NOMO-1 treated with dmso at 0.1 percent for 144 hours (cell line): Measurements from ENCODE around the gene C1QBP.
"Not testable (repeated sequence)": the region's sequence is repeated elsewhere in the genome, so short reads cannot be mapped to it uniquely, and the experiment has no call there.

Experiments
- DNase-seq: peaks from one replicate; lab custom pipeline; 2025; ENCODE audit not compliant: unreplicated experiment; lab: John Stamatoyannopoulos, UW

C1QBP gene, protein sequence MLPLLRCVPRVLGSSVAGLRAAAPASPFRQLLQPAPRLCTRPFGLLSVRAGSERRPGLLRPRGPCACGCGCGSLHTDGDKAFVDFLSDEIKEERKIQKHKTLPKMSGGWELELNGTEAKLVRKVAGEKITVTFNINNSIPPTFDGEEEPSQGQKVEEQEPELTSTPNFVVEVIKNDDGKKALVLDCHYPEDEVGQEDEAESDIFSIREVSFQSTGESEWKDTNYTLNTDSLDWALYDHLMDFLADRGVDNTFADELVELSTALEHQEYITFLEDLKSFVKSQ

DNA sequence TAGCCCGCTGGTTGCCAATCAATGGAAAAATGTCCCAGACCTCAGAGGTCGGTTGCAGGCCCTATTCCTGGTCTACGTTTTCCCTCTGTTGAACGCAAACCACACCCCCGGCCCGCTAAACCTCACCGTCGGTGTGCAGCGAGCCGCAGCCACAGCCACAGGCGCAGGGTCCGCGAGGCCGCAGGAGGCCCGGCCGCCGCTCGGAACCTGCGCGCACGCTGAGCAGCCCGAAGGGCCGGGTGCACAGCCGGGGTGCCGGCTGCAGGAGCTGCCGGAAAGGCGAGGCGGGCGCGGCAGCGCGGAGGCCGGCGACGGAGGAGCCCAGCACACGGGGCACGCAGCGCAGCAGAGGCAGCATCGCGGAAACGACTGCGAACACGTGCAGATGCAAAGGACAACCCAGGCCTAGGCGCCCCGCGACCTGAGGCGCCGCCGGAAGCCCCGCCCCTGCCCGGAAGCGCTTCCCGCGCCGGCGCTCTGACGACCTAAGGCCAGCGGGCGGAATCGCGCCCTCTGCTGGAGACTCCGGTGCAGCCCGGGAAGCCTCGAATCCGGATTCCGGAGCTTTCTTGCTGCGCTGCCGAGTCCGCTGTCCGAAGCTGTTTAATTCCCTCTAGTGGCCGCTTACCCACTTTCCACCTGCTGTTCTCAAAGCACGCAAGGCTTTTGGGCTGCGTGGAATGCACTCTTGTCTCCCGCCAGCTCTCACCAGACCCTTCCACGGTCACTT lies at the start of gene C1QBP:
Gene C1QBP (minus strand): TSS at position 440 of the 730 bp plus-strand sequence. CDS start 82 bp downstream, at position 358.
- DNase-seq, result peak; percentile 94

DNA sequence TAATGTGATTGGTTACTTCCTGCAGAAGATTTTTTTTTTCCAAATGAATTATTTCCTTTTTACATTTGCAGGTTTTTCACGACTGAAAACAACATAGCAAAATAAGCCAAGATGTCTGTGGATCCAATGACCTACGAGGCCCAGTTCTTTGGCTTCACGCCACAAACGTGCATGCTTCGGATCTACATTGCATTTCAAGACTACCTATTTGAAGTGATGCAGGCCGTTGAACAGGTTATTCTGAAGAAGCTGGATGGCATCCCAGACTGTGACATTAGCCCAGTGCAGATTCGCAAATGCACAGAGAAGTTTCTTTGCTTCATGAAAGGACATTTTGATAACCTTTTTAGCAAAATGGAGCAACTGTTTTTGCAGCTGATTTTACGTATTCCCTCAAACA lies 49.8 kb upstream of the C1QBP start:
- no peak for DNase-seq

DNA sequence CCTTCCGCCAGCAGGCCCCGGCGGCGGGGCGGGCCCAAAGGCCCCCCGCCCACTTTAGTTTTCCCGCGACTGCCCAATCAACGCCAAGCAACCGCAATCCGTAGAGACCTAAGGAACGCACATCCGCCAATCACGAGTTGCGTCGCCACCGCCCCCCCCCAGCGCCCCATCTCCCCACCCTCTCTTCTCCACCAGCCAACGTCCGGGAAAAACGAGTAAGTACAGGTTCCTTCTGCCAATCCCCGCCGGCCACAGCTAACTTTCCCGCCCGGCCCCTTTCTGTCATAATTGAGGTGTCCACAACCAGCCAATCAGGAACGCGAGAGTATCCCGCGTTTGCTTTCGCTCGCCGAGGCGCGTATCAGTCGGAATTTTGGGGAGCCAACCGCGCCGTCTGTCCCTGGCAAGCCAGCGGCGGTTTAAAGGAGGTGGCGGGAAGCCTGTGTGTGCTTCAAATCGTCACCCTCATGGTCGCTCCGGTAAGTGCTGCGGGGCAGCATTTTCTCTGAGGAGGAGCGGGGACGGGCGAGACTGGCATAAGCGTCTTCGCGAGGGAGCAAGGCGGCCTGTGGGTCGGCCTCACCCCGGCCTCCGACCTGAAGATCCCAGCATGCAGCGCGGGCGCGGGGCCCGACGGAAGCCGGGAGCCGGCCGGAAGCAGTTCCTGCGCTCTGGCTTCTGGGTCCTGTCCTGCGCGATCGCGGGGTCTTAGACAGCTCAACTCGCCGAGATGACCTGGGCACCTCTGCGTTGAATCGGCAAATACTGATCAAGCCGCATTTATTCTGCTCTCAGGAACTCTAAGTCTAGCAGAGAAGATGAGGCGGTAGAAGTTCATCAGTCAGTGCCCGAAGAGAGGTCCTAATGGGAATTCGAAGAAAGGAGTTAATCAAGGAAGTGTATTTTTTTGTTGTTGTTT lies 47.5 kb upstream of the C1QBP start, which contains the start of gene MIS12:
Gene MIS12 (plus strand): TSS at position 361 of the 919 bp plus-strand sequence. CDS start 2,297 bp downstream, outside the sequence.
- DNase-seq, result peak; percentile 99

DNA sequence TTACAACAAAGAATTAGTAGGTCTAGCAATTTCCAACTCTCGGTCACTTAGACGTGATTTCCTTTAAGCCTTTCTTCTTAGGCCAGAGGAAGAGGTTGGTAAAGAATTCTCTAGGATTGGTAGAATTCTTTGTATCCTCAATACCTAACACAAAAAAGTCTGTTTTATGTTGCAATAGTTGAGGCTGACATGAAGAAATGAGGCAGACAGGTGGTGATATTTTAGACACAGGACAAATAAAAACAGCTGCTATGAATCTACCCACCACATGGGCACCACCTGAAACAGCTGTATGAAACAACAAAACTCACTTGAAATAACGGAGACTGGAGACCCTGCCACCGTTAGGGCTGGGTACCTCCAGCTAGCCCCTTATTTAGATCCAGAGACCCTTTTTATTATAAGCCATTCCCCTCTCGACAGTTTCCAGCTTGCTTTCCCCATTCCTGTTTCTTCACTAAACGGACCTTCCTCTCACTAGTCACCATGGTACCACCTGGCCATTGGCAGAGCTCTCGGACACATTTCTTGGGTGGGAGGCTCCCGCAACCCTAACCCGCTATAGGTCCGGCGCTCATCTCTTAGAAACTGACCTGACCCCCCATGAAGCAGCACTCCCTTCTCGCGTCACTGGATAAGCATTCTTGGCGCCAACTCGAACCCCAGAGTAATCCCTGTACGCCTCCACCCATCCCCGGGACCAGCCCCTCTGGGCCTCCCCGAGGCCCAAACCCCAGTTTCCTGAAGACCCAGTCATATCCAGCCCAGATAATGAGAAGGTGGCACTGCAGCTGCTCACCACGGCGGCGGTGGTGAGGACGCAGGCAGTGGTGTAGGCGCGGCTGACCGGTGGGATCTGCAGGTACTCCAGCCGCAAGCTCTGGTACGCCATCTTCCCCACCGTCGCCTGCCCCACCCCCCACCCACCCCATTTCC lies 46.6 kb upstream of the C1QBP start, which contains the start of gene DERL2:
Gene DERL2 (minus strand): TSS at position 909 of the 936 bp plus-strand sequence. CDS start 17 bp downstream, at position 892.
- no peak for DNase-seq

DNA sequence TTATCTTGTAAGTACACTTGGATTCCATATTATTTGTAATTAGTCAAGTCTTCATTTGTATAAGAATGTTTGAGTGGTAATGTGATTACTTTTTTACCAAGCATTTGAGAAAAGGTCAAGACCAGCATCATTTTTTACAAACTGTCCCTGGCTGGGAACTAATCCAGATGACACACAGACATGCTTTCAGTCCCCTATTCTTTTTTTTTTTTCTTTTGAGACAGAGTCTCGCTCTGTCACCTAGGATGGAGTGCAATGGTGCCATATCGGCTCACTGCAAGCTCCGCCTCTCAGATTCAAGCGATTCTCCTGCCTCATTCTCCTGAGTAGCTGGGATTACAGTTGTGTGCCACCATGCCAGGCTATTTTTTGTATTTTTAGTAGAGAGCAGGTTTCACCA lies 42.5 kb upstream of the C1QBP start:
- DNase-seq, result no peak

DNA sequence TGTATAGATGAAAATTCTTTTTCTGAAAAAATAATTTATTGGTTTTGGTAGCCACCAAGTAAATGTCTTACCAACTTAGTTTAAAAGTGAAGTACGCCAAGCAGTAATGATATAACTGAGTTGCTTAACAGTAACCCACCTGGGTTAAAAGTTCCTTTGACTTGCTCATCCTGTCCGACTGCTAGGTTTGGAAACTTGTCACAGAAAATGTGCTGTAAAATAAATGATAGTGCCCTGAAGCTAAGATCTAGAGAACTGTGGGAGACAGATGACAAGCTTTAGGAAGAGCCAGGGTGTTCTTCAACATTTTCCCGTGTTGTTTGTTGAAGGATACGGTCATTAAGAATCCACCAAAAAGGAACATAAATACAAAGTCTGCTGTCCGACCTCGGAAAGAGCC lies 42.0 kb upstream of the C1QBP start:
- DNase-seq, result no peak

DNA sequence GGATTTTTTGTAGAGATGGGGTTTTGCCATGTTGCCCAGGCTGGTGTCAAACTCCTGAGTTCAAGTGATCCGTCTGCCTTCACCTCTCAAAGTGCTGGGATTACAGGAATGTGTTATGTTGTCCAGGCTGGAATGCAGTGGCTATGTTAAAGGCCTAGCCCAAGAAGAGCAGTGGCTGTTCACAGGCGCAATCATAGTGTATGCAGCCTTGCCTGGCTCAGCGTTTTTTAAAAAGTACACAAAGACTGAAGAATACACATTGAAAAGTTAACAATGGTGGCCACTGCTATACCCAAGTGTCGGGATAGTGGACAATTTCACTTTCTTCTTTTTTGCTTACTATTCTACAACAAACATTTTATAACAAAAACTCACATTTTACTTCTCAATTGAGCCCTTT lies 40.0 kb upstream of the C1QBP start:
- no peak for DNase-seq

DNA sequence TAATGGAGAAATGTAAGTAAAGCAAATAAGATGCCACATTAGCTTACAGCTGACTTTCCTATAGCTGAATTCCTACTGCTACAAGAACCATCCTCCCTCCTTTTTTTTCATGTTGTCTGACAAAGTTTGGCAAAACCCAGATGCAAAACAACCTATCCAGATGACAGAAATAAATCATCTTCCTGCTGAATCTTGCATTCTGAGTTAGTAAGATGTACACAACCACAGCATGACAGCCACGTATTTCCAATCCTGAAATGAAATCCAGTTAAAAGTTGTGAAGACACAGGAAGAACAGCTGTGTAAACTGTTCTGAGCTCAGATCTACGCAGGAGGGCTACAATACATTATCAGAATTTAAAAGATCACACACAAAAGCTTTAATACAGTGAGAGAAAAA lies 35.0 kb upstream of the C1QBP start:
- DNase-seq, result no peak

DNA sequence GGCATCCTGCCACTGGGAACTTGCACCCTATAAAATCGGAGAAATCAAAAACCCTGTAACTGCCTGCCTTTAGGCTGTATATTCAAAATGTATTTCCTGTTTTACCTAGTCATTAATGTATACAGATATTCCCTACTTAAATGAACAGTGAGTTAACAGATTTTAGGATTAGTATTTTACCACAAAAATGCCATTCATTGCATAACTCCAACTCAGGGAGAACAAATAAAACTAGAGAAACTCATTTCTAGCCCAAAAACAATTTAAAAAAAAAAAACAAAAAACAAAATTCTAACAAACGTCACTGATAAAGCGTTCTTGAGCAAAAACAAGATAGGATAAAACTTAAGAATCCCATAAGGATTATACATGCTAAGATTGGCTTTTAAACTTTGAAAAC lies 33.6 kb upstream of the C1QBP start:
- DNase-seq, result no peak

DNA sequence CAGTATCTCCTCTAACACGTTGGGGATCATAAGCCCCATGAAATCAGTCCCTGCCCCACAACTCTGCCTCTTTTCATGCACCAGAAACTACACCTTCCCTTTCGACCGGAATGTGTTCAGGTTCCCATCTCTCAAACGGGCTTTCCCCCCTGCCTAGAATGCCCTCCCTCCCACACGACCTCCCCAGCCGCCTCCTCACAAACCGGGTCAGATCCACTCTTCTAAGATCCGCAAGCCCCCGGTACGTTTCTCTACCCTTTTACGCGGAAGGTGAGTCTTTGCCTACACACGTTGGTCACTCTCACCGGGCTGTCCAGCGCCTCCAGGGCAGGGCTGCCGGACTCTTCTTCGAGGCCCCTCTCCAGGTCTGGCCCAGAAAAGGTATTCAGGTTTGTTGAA lies 29.1 kb upstream of the C1QBP start:
- no peak for DNase-seq

DNA sequence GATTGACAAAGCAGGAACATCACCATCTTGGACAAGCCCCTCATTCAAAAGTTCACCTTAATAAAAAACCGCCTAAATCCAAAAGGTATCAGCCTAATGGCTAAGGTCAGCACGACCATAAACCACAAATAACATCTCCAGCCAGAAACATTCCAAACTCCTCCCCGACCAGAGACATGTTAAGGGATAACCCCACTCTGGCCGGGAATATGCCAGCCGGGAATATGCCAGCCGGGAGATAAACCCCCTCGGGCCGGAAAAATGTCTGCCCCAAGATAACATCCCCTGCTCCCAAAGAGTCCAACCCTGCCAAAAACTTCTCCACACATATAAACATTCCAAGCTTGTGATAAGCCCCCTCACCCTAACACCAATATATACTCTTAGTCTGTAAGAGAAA lies 28.5 kb upstream of the C1QBP start:
- DNase-seq, result no peak

DNA sequence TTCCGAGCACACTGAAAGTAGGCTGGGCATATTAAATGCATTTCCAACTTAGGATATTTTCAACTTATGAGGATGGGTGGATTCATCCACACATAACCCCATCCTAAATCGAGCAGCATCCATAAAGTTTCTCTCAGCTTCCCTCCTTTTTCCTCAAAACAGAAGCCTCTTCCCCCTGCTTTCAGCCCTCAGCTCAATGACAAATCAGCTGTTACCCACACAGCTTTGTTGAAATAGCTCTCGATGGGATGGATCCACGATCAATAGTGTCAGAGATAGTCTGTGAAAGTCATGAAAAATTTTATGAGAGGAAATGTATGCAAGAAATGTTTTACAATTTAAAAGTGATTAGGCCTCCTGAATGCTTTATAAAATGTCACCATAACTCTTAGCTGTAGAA lies 27.3 kb upstream of the C1QBP start:
- DNase-seq, result no peak

DNA sequence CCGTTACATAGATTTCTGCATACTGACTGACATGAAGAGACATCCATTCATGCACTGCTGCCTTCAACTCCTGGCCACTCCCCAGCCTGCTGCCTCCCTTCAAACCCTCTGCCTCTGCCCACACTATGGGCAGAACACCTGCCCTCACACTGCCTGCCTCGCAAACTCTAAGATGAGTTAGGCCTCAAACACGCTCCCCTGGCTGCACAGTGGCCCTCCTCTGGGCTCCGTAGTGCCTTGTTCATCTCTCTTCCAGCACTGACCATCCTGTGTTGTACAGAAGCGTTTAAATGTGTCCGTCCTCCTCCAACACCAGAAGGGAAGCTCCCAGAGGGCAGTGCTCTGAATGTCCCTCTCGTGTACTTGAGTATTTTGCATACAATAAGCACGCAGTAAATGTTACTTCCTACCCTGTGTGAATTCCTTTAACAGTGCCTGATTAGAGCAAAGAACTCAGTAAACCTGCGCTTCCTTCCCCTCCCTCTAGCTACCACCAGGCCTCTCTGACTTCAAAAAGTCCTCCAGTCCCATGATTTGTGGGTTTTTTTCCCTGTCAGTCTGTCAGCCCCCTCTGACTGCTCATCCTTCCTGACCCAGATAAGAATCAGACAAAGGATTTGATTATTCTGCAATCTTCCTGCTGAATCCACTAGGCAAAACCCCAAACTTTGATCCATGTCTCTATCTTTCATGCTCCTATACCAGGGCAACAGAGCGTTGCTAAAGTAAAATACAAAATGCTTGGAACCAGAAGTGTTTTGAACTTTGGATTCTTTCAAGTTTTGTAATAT lies 26.0 kb upstream of the C1QBP start:
- DNase-seq, result no peak

DNA sequence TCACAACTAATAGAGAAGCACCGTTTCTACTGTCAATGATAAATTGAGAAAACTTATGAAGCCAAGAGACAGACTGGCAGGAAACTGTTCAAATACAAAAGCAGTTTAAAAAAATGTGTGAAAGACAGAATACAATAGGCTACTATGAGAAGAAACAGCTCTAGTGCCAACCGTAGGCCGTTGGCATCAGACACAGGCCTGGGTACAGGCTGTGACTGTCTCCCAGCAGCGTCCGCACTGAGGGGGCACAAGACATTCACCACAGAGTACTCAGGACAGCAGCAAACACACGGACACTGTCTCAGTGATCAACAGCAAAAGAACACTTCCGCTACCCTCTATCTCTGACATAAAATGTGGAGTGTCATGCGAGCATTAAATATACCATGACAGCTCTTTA lies 7.8 kb upstream of the C1QBP start:
- no peak for DNase-seq

DNA sequence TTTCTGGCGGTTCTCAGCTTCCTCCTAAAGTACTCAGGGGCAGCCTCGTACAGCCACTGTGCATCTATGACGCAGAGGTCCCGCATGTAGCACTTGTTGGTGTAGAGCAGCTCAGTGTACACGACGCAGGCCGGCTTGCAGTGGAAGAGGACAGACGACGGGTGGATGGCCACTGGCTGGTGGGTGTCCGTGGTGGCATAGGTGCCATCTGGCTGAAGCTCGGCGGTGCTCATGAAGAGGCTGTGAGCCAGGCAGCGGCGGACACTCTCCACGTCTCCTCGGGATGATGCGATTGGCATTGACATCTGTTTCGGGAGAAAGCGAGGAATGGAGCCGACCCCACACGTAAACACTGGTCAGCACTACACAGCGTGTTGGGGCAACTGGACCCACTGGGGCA lies 5.3 kb upstream of the C1QBP start:
- DNase-seq, result no peak

DNA sequence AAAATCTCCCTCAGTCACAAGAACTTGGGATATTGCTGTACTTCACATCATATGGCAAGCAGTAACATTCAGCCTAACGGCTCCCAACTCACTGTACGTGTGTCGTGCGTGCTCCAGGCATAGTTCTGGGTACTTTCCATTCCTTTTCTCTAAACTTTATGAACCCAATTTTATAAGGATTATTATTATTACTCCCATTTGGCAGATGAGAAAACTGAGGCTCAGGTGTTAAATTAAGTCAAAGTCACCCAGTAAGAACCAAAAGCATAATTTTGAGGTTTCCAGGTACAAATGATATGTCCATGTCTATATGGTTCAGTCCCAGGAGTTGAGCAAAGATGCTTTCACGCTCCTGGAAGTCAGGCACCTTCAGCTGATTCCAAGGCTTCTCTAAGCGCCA lies 4.8 kb upstream of the C1QBP start:
- DNase-seq, result no peak

DNA sequence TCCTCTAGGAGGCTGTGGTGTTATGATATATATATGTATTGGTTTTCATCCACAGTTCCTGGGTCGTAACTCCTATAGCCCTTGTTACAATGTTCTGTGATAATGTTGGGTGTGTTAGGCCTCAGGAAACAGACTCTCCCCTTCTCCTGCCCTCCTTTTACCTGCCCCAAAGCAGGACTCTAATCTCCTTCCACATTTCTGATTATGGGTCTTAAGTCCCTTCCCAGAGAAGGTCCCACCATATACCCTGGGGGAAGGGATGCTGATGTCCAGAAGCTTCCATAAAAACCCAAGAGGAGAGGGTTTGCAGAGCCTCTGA lies 450 bp upstream of the C1QBP start:
- DNase-seq, result no peak

DNA sequence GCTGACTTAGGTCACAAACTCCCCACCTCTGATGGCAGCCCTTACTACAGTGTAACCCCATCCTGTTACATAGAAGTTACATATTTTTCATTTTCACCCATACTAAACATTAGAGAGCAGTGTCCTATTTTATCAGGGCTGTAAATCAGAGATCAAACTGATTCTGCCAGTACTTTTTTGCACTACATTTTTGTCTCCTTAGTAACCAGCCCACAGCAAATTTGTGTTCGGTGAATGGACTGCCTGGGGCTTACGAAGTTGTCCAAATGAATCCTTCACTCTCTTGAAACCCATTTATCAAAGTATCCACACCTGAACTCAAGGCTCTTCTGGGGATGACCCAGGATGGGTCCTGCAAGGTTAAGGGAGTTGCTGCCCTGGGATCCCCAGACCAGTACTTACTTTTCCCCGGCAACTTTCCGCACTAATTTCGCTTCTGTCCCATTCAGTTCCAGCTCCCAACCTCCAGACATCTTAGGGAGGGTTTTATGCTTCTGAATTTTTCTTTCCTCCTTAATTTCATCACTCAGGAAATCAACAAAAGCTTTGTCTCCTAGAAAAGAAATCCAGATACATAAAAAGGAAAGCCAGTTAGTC lies 1.1 kb downstream of the C1QBP start:
- DNase-seq, result no peak

DNA sequence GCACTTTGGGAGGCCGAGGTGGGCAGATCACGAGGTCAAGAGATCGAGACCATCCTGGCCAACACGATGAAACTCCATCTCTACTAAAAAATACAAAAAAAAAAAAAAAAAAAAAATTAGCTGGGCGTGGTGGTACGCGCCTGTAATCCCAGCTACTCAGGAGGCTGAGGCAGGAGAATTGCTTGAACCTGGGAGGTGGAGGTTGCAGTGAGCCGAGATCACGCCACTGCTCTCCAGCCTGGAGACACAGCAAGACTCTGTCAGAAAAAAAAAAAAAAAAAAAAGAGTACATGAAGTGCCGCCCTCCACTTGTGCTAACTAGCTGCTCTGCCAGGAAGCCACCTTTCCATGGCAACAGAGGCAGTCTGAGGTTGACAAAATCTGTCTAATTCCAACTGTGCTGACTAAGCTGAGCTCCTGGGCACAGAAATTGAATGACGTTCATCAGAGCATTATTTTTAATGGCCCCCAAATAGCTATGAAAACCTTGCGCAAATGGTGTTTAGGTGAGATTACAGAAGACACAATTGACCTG lies 3.1 kb downstream of the C1QBP start:
- not testable (repeated sequence) for DNase-seq
